Osteocyte (in vitro differentiated cells): ENCODE measurements around the gene CIAO2B. TPM values are rescaled to one million over a fixed set of nuclear protein-coding genes. Genes with fewer than 3 reads are reported as not detected.

Experiments
- DNase-seq: peaks from one replicate; pipeline ENCODE4 v3.0.0; 2021; ENCODE audit warnings: mixed read lengths; ENCODE audit not compliant: unreplicated experiment; ENCODE audit errors: extremely low spot score
- H3K27ac Mint-ChIP-seq: one replicate; pipeline ENCODE4 v1.8.0; 2021; ENCODE audit warnings: mild to moderate bottlenecking, mixed read lengths; ENCODE audit not compliant: unreplicated experiment
- H3K27me3 Mint-ChIP-seq: one replicate; pipeline ENCODE4 v1.8.0; 2021; ENCODE audit warnings: mixed read lengths; ENCODE audit not compliant: unreplicated experiment
- H3K36me3 Mint-ChIP-seq: one replicate; pipeline ENCODE4 v1.8.0; 2021; ENCODE audit warnings: mixed read lengths; ENCODE audit not compliant: unreplicated experiment
- H3K4me1 Mint-ChIP-seq: one replicate; pipeline ENCODE4 v1.8.0; 2021; ENCODE audit warnings: mixed read lengths; ENCODE audit not compliant: unreplicated experiment
- H3K4me3 Mint-ChIP-seq: one replicate; pipeline ENCODE4 v1.8.0; 2021; ENCODE audit warnings: mild to moderate bottlenecking, moderate library complexity, mixed read lengths; ENCODE audit not compliant: unreplicated experiment
- H3K9me3 Mint-ChIP-seq: one replicate; pipeline ENCODE4 v1.8.0; 2021; ENCODE audit warnings: mixed read lengths; ENCODE audit not compliant: unreplicated experiment
- total RNA-seq: library from RNA; stranded (reverse); gene quantifications from 2 replicates; pipeline ENCODE4 v1.2.1, GENCODE V29; 2021
- TF ChIP-seq, protein P1 (sequence below): fragments of 200-600 bp; sonication (generic); IDR thresholded peaks from 2 replicates; pipeline ENCODE4 v1.5.0; 2021; ENCODE audit warnings: antibody characterized with exemption, mild to moderate bottlenecking, moderate library complexity

Gene CIAO2B
- total RNA-seq, 1 donor from 2014 or later: 69.9 TPM

DNA sequence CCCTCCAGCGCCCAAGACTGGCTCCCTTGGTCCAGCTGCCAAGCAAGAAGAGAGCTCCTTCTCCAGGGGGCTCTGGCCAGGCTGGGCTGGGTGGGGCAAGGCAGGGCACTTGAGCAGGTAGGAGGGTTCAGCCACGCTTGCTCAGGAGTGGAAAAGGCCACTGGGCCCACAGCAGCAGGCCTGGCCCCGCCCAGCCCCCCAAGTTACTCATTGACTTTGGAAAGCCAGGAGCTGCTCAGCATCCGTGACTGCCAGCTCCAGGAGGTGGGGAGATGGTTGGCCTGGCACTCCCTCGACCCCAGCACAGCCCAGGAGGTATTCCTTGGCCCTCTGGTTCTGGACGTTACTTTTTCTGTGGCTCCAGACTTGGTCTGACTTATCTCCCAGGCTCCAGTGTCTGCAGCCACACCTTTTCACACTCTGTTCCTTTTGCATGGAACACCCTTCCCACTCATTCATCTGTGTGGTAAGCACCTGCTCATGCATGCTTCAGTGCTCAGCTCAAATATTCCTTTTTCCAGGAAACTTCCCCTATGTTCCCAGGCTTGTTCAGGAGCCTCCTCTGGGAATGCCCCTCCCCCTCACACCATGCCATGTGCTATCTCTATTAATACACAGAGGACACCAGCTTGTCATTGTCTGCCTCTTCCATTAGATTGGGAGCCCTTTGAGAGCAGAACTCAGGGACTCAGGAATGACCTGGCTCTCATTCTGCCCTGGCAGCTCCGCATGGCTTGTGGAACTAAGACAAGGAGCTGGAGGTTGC is 15.2 kb downstream of the CIAO2B start, which contains the start of gene CDH16:
Gene CDH16 (minus strand): TSS at position 83 of the 766 bp plus-strand sequence. CDS start 820 bp downstream, outside the sequence.
- peaks cover 2% of the 10 kb centered on the region for H3K36me3 Mint-ChIP-seq
- TF ChIP-seq, protein P1, sequence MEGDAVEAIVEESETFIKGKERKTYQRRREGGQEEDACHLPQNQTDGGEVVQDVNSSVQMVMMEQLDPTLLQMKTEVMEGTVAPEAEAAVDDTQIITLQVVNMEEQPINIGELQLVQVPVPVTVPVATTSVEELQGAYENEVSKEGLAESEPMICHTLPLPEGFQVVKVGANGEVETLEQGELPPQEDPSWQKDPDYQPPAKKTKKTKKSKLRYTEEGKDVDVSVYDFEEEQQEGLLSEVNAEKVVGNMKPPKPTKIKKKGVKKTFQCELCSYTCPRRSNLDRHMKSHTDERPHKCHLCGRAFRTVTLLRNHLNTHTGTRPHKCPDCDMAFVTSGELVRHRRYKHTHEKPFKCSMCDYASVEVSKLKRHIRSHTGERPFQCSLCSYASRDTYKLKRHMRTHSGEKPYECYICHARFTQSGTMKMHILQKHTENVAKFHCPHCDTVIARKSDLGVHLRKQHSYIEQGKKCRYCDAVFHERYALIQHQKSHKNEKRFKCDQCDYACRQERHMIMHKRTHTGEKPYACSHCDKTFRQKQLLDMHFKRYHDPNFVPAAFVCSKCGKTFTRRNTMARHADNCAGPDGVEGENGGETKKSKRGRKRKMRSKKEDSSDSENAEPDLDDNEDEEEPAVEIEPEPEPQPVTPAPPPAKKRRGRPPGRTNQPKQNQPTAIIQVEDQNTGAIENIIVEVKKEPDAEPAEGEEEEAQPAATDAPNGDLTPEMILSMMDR: no peak
- H3K27ac Mint-ChIP-seq: no peak within 1 kb of the TSS
- H3K9me3 Mint-ChIP-seq: no peaks in the 10 kb centered on the region
- no peak for DNase-seq
- peaks cover 10% of the 10 kb centered on the region for H3K4me1 Mint-ChIP-seq
- H3K27me3 Mint-ChIP-seq: peaks cover 27% of the 10 kb centered on the region
- H3K4me3 Mint-ChIP-seq: no peak within 1 kb of the TSS

DNA sequence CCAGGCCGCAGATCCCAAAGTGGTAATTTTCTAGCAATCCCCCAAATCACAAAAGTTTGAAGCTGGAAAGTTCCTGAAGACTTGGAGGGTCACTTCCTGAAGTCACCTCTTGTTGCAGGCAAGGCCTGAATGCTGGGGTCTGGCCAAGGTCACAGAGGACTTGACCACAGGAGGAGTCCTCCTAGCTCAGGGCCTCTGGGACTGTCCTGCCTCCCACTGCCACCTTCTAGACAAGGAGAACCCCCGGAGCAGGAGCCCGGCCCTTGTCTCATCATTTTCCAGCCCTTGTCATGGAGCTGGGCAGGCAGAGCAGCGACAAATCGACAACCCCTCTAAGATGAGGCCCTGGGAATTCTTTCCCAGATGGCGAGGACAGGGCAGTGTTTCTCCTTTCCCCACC is 15.8 kb downstream of the CIAO2B start:
- H3K27ac Mint-ChIP-seq: no peak overlapping the region
- TF ChIP-seq, protein P1: no peak
- H3K4me1 Mint-ChIP-seq: peaks cover 4% of the 10 kb centered on the region
- peaks cover 2% of the 10 kb centered on the region for H3K36me3 Mint-ChIP-seq
- no peak overlapping the region for H3K4me3 Mint-ChIP-seq
- no peak for DNase-seq
- H3K27me3 Mint-ChIP-seq: peaks cover 26% of the 10 kb centered on the region
- H3K9me3 Mint-ChIP-seq: no peaks in the 10 kb centered on the region

DNA sequence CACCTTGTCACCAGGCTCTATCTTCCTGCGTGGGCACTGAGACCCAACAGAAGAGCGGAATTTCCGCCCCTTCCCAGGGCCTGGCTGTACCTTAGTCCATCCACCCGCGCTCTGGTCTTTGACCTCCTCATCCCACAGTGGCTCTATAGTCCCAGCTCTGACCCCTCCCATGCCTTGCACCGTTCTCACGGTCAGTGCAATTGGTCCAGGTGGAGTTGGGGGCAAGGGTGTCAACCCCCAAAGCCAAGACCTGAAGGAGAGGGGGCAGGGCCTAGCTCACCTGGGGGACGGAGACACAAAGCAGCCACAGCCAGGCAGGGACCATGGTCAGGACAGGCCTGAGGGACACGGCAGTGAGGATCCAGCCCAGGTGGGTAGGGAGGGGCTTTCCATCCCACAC is 16.5 kb downstream of the CIAO2B start:
- H3K27ac Mint-ChIP-seq: no peak overlapping the region
- no peak for DNase-seq

DNA sequence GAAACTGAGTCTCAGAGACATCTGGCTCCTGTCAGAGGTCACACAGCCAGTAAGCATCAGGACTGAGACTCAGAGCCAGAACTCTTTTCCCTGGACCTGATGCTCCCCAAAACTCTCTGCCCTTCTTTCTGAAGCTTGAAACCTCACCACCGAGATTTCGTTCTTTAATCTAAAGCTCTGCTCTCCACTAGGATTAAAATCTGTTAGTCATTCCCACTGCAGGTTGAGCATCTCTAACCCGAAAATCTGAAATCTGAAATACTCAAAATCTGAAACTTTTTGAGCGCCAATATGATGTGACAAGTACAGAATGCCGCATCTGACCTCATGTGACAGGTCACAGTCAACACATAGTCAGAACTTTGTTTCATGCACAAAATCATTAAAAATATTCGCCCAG is 17.7 kb downstream of the CIAO2B start:
- DNase-seq: no peak
- H3K36me3 Mint-ChIP-seq: no peaks in the 10 kb centered on the region
- TF ChIP-seq, protein P1: no peak
- peaks cover 26% of the 10 kb centered on the region for H3K27me3 Mint-ChIP-seq
- H3K4me1 Mint-ChIP-seq: no peaks in the 10 kb centered on the region
- H3K27ac Mint-ChIP-seq: no peak overlapping the region
- H3K4me3 Mint-ChIP-seq: no peak overlapping the region
- H3K9me3 Mint-ChIP-seq: no peaks in the 10 kb centered on the region

More for the DNA sequence above, 16.5 kb downstream of the CIAO2B start:
- Mint-ChIP-seq H3K27me3 (peaks cover 26% of the 10 kb centered on the region), H3K36me3 (no peaks in the 10 kb centered on the region), H3K4me3 (no peak overlapping the region), H3K4me1 (no peaks in the 10 kb centered on the region), H3K9me3 (no peaks in the 10 kb centered on the region)
- TF ChIP-seq, protein P1: no peak

DNA sequence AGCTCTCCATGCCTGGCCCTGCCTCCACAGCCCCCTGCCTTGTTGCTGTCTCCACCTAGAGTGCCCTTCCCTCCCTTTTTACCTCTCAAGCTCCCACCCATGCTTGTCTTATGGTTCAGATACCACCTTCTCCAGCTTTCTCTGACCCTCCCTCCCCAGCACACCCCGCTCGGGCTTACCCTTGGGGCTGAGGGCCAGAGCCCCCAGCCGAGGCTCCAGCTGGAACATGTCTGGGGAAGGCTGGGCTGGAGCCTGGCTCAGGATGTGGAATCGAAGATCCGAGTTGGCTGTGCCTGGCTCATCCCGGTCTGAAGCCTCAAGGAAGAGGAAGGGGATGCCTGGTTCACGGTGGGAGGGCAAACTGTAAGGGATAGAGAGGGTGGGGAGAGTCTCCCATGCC is 19.2 kb downstream of the CIAO2B start:
- no peak overlapping the region for H3K27ac Mint-ChIP-seq
- no peaks in the 10 kb centered on the region for H3K4me1 Mint-ChIP-seq
- no peak overlapping the region for H3K4me3 Mint-ChIP-seq
- no peaks in the 10 kb centered on the region for H3K9me3 Mint-ChIP-seq
- H3K27me3 Mint-ChIP-seq: peaks cover 26% of the 10 kb centered on the region
- DNase-seq: no peak
- no peaks in the 10 kb centered on the region for H3K36me3 Mint-ChIP-seq
- TF ChIP-seq, protein P1: no peak
